Measurements from ENCODE around the gene ZNF396.

DNA sequence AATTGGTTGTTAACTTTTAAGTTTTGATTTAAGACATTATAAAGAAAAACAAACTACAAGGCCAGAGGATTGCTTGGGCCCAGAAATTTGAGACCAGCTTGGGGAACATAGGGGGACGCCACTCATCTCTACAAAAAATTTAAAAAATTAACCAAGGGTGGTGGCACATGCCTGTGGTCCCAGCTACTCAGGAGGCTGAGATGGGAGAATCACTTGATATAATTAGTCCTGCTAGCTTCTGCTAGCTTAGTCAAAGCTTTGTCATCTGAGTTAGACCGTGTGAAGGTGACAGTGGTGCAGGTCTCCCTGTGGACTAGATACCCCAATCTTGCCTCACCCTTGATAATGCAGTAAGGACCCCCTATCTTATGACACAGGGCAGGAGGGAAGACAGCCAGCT lies 6.0 kb upstream of the ZNF396 start:
- TF ChIP-seq CTCF (IDR thresholded peaks at IDR 0.05; ENCODE audit: low read length): no peak
- TF ChIP-seq EZH2phosphoT487 (IDR thresholded peaks at IDR 0.05; ENCODE audit: low read length): no peak
